Measurements from ENCODE around the gene UBE2E2.

The UBE2E2 gene

DNA sequence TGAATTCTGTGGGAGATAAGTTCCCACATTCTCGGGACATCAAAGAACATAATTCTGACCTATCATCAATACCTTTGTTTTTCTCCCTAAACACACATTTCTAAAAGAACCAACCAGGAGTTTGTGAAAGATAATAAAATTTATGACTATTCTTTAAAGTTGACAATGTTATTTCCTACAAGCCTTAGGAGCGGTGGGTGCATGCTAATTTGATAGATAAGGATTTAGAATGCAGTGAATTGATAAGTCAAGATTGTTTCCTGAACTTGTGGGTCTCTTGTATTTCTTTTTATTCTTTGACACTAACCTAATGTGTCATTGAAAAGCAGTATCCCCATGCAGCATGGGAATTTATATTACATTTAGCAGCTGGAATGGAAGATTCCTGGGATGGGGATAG lies 10.3 kb upstream of the UBE2E2 start:
- ATAC-seq, result no peak
- TF ChIP-seq ARNTL (CRISPR knock-in tag; IDR thresholded peaks at IDR 0.05; ENCODE audit: borderline replicate concordance, low read depth), result no peak
- no peak for TF ChIP-seq PPARA (CRISPR knock-in tag; IDR thresholded peaks at IDR 0.05; ENCODE audit: borderline replicate concordance)
- no peak for TF ChIP-seq BACH2 (CRISPR knock-in tag; IDR thresholded peaks at IDR 0.05; ENCODE audit: borderline replicate concordance)
- TF ChIP-seq ZNF565 (CRISPR knock-in tag; conservative IDR thresholded peaks at IDR 0.05; ENCODE audit: low read depth), result no peak
- TF ChIP-seq, protein P1, sequence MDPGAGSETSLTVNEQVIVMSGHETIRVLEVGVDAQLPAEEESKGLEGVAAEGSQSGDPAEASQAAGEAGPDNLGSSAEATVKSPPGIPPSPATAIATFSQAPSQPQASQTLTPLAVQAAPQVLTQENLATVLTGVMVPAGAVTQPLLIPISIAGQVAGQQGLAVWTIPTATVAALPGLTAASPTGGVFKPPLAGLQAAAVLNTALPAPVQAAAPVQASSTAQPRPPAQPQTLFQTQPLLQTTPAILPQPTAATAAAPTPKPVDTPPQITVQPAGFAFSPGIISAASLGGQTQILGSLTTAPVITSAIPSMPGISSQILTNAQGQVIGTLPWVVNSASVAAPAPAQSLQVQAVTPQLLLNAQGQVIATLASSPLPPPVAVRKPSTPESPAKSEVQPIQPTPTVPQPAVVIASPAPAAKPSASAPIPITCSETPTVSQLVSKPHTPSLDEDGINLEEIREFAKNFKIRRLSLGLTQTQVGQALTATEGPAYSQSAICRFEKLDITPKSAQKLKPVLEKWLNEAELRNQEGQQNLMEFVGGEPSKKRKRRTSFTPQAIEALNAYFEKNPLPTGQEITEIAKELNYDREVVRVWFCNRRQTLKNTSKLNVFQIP (CRISPR knock-in tag; IDR thresholded peaks at IDR 0.05; ENCODE audit: borderline replicate concordance, low read depth), result no peak
- no peak for TF ChIP-seq CSDC2 (CRISPR knock-in tag; IDR thresholded peaks at IDR 0.05)
- no peak for TF ChIP-seq ISL1 (CRISPR knock-in tag; IDR thresholded peaks at IDR 0.05)
- TF ChIP-seq OSR1 (CRISPR knock-in tag; IDR thresholded peaks at IDR 0.05), result no peak
- TF ChIP-seq GLIS3 (CRISPR knock-in tag; IDR thresholded peaks at IDR 0.05), result no peak
- no peak for TF ChIP-seq TOX (CRISPR knock-in tag; IDR thresholded peaks at IDR 0.05; ENCODE audit: borderline replicate concordance)
- TF ChIP-seq, protein P2, sequence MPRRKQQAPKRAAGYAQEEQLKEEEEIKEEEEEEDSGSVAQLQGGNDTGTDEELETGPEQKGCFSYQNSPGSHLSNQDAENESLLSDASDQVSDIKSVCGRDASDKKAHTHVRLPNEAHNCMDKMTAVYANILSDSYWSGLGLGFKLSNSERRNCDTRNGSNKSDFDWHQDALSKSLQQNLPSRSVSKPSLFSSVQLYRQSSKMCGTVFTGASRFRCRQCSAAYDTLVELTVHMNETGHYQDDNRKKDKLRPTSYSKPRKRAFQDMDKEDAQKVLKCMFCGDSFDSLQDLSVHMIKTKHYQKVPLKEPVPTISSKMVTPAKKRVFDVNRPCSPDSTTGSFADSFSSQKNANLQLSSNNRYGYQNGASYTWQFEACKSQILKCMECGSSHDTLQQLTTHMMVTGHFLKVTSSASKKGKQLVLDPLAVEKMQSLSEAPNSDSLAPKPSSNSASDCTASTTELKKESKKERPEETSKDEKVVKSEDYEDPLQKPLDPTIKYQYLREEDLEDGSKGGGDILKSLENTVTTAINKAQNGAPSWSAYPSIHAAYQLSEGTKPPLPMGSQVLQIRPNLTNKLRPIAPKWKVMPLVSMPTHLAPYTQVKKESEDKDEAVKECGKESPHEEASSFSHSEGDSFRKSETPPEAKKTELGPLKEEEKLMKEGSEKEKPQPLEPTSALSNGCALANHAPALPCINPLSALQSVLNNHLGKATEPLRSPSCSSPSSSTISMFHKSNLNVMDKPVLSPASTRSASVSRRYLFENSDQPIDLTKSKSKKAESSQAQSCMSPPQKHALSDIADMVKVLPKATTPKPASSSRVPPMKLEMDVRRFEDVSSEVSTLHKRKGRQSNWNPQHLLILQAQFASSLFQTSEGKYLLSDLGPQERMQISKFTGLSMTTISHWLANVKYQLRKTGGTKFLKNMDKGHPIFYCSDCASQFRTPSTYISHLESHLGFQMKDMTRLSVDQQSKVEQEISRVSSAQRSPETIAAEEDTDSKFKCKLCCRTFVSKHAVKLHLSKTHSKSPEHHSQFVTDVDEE (CRISPR knock-in tag; IDR thresholded peaks at IDR 0.05), result no peak
- TF ChIP-seq ZNF70 (CRISPR knock-in tag; IDR thresholded peaks at IDR 0.05), result no peak
- no peak for TF ChIP-seq ZNF8 (CRISPR knock-in tag; IDR thresholded peaks at IDR 0.05)

DNA sequence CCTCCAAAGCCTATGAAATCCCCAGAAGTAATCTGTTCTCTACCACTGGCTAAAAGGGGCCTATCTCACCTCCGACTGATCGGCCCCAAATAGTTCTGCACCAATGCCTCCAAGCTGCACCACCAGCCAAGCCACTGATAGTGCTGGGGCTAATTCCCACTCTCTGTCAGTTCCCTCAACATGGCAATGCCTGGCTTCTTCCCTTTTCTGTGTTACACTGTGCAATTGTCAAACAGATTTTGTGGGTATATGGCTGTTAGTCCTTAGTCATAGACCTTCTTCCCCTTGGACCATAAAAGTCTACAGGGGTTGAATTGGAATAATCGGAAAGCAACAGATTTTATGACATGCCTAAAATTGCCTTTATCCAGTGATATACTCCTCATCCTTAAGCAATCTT lies 9.3 kb upstream of the UBE2E2 start:
- no peak for ATAC-seq
- TF ChIP-seq, protein P3, sequence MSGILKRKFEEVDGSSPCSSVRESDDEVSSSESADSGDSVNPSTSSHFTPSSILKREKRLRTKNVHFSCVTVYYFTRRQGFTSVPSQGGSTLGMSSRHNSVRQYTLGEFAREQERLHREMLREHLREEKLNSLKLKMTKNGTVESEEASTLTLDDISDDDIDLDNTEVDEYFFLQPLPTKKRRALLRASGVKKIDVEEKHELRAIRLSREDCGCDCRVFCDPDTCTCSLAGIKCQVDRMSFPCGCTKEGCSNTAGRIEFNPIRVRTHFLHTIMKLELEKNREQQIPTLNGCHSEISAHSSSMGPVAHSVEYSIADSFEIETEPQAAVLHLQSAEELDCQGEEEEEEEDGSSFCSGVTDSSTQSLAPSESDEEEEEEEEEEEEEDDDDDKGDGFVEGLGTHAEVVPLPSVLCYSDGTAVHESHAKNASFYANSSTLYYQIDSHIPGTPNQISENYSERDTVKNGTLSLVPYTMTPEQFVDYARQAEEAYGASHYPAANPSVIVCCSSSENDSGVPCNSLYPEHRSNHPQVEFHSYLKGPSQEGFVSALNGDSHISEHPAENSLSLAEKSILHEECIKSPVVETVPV (CRISPR knock-in tag; IDR thresholded peaks at IDR 0.05), result no peak
- TF ChIP-seq ZNF565 (CRISPR knock-in tag; conservative IDR thresholded peaks at IDR 0.05; ENCODE audit: low read depth) (no peak), ZFP30 (CRISPR knock-in tag; IDR thresholded peaks at IDR 0.05) (no peak)

DNA sequence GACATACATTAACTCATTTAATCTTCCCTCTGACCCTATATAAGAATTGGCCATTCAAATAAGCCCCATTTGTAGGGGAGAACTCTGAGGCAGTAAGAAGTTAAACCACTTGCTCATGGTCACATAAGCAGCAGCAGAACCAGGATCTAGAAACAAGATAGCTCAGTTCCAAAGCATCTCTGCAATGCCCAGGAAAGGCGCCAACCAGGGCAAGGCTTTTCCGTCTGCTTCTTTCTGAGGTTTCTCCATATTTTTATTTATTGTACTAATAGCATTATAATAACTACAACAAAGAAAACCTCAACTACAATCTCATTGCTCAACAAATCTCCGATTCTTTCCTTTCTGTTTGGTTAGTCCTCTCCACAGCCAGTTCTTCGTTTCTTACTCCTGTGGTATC lies 4.3 kb upstream of the UBE2E2 start:
- no peak for ATAC-seq

More for the DNA sequence above, 4.3 kb upstream of the UBE2E2 start:
- TF ChIP-seq ZFP3 (CRISPR knock-in tag; IDR thresholded peaks at IDR 0.05) (no peak), ZNF565 (CRISPR knock-in tag; conservative IDR thresholded peaks at IDR 0.05; ENCODE audit: low read depth) (no peak), ESRRG (CRISPR knock-in tag; IDR thresholded peaks at IDR 0.05) (no peak), ZFP30 (CRISPR knock-in tag; IDR thresholded peaks at IDR 0.05) (no peak), OSR1 (CRISPR knock-in tag; IDR thresholded peaks at IDR 0.05) (no peak), TOX (CRISPR knock-in tag; IDR thresholded peaks at IDR 0.05; ENCODE audit: borderline replicate concordance) (no peak), ZNF70 (CRISPR knock-in tag; IDR thresholded peaks at IDR 0.05) (no peak), CSDC2 (CRISPR knock-in tag; IDR thresholded peaks at IDR 0.05) (no peak), GLIS3 (CRISPR knock-in tag; IDR thresholded peaks at IDR 0.05) (no peak), ZC3H10 (CRISPR knock-in tag; IDR thresholded peaks at IDR 0.05) (no peak), RARB (CRISPR knock-in tag; IDR thresholded peaks at IDR 0.05) (no peak), BACH2 (CRISPR knock-in tag; IDR thresholded peaks at IDR 0.05; ENCODE audit: borderline replicate concordance) (no peak)
- TF ChIP-seq, protein P2 (CRISPR knock-in tag; IDR thresholded peaks at IDR 0.05), result no peak
- TF ChIP-seq, protein P3 (CRISPR knock-in tag; IDR thresholded peaks at IDR 0.05), result no peak
- TF ChIP-seq, protein P4, sequence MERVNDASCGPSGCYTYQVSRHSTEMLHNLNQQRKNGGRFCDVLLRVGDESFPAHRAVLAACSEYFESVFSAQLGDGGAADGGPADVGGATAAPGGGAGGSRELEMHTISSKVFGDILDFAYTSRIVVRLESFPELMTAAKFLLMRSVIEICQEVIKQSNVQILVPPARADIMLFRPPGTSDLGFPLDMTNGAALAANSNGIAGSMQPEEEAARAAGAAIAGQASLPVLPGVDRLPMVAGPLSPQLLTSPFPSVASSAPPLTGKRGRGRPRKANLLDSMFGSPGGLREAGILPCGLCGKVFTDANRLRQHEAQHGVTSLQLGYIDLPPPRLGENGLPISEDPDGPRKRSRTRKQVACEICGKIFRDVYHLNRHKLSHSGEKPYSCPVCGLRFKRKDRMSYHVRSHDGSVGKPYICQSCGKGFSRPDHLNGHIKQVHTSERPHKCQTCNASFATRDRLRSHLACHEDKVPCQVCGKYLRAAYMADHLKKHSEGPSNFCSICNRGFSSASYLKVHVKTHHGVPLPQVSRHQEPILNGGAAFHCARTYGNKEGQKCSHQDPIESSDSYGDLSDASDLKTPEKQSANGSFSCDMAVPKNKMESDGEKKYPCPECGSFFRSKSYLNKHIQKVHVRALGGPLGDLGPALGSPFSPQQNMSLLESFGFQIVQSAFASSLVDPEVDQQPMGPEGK (CRISPR knock-in tag; IDR thresholded peaks at IDR 0.05; ENCODE audit: borderline replicate concordance), result no peak
- TF ChIP-seq, protein P1 (CRISPR knock-in tag; IDR thresholded peaks at IDR 0.05; ENCODE audit: borderline replicate concordance, low read depth), result no peak
